HCEC 1CT (cell line): ENCODE data around the gene VSIR.

Source experiments
- DNase-seq: peaks from one replicate; pipeline ENCODE4 v3.0.0-alpha.2; 2017

Gene VSIR

DNA sequence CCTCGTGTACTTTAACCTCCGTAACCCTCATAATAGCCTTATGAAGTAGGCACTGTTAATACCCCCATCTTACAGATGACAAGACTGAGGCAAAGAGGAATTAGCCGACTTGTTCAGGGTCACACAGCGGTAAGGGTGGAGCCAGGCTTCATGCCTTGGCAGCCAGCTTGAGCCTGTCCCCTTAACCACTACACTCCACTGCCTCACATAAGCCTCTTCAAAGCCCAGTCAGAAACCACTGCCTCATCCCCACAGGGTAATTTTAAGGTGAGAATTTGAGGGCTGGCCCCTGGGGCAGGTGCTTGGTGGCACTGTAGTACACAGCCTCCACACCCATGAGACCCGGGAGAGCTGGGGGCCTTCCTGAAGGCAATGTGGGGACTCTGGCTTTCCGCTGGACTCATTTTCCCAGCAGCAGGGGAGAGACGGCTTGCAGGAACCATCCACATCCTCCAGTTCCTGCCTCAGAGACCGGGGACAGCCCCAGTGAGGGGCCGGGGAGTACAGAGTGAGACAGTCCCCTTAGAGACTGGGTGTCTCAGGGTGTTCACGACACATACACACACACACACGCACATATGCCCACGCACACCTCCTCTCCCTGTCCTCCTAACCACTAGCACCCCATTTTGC lies 46.1 kb downstream of the VSIR start:
- DNase-seq, result no peak

- DNase-seq, result no peak
Measured at GRCh38 chr10:71726580-71727104, 46.7 kb downstream of the VSIR start.

DNA sequence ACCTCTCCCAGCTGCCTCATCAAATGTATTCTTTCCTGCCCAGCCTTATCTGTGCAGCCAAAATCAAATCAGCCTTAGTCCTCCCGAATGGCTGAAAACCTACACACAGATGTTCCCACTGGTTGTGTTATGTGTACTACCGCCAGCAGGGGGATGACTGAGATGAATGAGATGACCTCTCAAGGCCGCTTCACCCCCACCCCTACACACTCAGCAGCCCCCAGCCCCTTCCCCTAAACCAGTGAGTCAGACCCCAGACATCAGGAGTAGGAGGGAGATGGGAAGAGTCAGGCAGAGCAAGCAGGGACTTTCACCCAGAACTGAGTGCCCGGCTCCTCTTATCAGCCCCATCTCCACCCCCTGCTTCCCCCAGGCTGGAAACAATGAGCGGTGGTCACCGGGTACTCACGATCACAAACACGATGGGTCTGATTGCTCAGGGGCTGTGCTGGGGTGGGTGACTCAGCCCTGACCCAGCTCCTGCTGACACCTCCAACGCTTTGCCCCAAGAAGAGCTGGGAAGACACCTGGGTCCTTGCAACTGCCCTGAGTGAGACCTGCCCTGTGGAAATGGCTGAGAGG lies 47.2 kb downstream of the VSIR start:
- peak; percentile 15 for DNase-seq

GRCh38 chr10:71725249-71725648 lies 48.1 kb downstream of the VSIR start:
- no peak for DNase-seq

DNA sequence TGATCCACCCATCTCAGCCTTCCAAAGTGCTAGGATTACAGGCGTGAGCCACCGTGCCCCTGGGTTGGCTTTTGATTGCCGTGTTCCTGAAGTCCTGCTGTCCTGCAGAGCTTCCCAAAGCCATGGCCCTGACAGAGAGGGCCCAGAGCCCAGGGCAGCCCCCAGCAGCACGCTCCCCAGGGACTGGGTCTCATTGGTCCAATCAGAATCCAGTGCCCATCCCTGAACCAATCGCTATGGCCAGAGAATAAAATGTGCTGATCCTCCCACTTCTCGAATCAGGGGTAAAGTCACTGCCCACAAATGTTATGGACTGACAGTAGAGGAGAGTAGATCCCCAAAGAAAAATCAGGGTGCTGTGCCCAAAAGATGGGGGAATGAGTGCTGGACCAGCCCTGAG lies 48.8 kb downstream of the VSIR start:
- DNase-seq, result no peak

- DNase-seq, result no peak
Measured at GRCh38 chr10:71723311-71723710, 50.0 kb downstream of the VSIR start.

GRCh38 chr10:71722849-71723248 lies 50.5 kb downstream of the VSIR start:
- no peak for DNase-seq

DNA sequence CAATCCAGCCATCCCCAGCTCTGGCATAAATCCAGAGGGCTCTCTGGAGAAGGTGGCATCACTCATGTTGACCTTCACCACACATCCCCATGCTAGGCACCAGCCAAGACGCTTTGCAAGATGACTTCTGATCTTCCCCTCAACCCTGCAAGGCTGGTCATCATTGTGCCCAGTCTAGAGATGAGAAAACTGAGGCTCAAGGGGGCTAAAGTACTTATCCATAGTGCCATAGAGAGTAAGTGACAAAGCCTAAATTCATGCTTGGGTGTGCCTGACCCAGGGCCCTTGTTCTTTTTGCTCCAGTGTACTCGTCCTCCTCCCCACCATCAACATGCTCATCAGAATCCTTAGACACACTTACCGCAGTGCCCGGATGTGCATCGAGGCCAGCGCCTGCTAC lies 52.0 kb downstream of the VSIR start:
- DNase-seq, result no peak

DNA sequence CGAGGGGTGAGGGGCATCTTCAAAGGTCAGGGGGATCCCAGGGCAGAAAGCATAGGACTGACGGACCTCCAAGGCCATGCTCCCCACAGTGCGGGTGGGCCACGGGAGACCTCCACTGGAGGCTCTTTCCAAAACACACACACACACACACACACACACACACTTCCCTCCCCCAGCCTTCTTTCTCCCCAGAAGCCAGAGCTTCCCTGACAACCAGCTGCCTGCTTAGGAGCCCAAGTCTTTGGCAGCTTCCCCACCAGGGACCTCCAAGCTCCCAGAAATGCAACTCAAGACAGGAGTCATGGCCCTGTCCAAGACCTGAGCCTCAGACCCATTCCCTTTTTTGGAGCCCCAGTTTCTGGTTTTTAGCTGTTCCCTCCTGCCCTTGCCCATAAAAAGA lies 53.0 kb downstream of the VSIR start:
- no peak for DNase-seq

- DNase-seq, result no peak
Measured at GRCh38 chr10:71719464-71720201, 53.7 kb downstream of the VSIR start, which contains the start of gene C10orf105. Gene C10orf105 (minus strand): TSS chr10:71719778. CDS start chr10:71716337, 3,441 bp downstream.

GRCh38 chr10:71719042-71719441 lies 54.3 kb downstream of the VSIR start:
- no peak for DNase-seq

GRCh38 chr10:71718165-71718698 lies 55.1 kb downstream of the VSIR start:
- DNase-seq, result no peak

- DNase-seq, result no peak
Measured at GRCh38 chr10:71717551-71717951, 55.8 kb downstream of the VSIR start.

- no peak for DNase-seq
Measured at GRCh38 chr10:71717056-71717455, 56.3 kb downstream of the VSIR start.

- DNase-seq, result no peak
Measured at GRCh38 chr10:71716426-71716825, 56.9 kb downstream of the VSIR start.

- DNase-seq, result no peak
Measured at GRCh38 chr10:71715860-71716259, 57.5 kb downstream of the VSIR start.

DNA sequence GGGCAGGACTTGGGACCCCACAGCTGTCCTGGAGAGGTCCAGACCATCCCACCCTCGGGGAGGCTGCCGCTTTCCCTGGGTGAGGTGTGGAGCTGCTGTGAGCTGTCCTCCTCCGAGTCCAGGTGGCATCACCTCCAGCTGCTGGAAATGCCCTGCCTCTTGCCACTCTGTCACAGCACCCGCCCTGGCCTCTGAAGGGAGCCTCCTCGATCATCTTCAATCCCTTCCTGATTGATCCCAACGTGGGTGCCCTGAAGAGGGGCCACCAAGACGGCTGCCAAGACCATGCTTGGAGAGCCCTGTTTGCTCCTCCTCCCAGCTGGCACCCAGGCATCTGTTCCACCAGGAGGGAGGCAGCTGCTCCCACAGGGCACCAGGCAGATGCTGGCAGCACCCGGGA lies 58.3 kb downstream of the VSIR start:
- DNase-seq, result no peak

DNA sequence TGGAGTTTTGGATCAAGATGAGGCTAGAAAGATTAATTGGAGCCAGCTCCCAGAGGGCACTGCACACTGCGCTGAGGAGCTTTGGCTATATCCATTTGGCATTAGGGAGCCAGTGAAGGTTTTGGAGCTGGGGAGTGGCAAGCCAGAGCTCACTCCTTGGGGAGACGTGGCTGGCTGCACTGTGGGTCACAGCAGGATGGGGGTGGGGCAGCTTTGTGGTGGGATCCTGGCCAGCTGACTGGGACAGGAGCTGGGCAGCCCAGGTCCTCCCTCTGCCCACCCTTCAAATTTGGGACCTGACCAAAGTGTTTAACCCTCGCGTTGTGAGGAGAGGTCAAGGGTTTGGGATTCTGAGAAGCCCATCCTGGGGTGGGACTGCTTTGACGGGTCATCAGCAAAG lies 58.7 kb downstream of the VSIR start:
- no peak for DNase-seq

GRCh38 chr10:71714031-71714410 lies 59.3 kb downstream of the VSIR start:
- no peak for DNase-seq

DNA sequence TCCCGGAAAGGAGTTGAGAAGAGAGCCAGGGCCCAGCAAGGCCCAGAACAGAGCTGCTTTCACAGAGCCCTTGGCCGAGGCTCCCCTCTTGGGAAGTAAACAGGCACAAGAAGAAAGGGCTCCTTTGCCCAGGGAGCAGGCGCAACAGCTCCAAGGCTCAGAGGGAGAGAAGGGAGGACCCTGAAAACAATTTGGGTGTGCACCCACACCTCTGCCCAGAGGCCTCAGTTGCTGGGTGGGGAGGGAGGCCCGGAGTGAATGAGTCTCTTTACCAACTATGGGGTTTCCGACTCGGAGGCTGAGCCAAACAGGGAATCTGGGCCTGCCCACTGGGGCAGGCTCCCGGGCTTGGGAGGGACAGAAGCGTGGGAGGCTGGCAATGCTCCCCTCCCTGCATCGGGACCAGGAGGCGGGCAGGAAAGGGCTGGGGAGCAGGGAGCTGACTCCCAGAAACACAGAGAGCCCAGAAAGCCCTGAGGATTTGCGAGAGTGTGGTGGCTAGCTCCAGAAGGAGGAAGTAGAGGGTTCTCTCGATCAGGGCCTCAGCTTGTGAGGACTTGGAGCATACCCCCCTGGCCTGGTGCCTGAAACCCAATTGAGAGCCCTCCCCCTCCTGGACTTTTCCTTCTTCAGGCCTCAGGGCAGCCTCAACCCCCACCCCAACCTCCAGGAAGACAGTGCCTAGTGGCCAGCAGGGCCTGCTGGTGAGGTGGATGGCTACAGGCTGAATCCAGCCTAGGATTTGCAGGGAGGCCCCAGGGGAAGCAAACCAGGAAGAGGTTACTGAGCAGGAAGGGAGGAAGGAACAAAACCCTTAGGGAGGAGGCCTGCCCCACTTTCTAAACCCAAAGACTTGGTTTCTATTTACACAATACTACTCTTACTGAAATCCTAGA lies 59.9 kb downstream of the VSIR start:
- peak; percentile 86 for DNase-seq

- DNase-seq, result no peak
Measured at GRCh38 chr10:71712572-71713134, 60.7 kb downstream of the VSIR start.

DNA sequence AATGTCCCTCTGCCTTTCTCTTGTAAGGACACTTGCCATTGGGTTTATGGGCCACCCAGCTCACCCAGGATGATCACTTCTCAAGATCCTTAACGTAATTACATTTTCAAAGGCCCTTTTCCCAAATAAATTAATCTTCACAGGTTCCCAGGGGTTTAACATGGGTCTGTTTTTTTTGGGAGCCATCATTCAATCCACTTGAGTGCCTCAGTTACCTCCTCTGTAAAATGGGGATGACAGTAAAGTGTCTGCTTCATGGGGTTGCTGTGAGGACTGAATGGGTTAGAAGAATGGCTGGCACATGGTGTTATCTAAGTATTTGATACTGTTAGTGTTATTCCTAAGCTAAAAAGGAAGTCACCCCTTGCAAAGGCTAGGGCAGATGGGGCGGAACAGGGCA lies 61.1 kb downstream of the VSIR start:
- no peak for DNase-seq
